Gastrocnemius medialis (tissue), 4 donors: ENCODE measurements around the gene ECM1.

Experiments
- CTCF ChIP-seq, 5 experiments: fragments of 450-650 bp in 3 of 5; fragments of 200-600 bp in 2 of 5; sonication (generic) in 2 of 5; IDR thresholded peaks in 4 of 5; conservative IDR thresholded peaks in 1 of 5; 1 replicate in 4 of 5; 2 replicates in 1 of 5; pipeline ENCODE4 v1.5.1; 2016 to 2019; ENCODE audit warnings: antibody characterized with exemption in 5 of 5, mild to moderate bottlenecking in 3 of 5, moderate library complexity in 3 of 5
- POLR2A ChIP-seq, 2 donors: fragments of 450-650 bp; IDR thresholded peaks; one replicate each; pipeline ENCODE4 v1.6.1; 2017; ENCODE audit warnings: antibody characterized with exemption in 2 of 2, mild to moderate bottlenecking in 2 of 2, moderate library complexity in 2 of 2

GRCh38 chr1:150525348-150525747, 17.4 kb downstream of the ECM1 start:
- no peak for TF ChIP-seq CTCF (IDR thresholded peaks at IDR 0.05 in 4 of 5, conservative IDR thresholded peaks at IDR 0.05 in 1 of 5)
- no peak for TF ChIP-seq POLR2A (IDR thresholded peaks at IDR 0.05)
